ENCODE measurements around the gene HECTD4. TPM values are rescaled to one million over a fixed set of nuclear protein-coding genes. Genes with fewer than 3 reads are reported as not detected.
A peak's percentile ranks its signal among the peaks of the same experiment; 100 is the strongest.

The HECTD4 gene, protein sequence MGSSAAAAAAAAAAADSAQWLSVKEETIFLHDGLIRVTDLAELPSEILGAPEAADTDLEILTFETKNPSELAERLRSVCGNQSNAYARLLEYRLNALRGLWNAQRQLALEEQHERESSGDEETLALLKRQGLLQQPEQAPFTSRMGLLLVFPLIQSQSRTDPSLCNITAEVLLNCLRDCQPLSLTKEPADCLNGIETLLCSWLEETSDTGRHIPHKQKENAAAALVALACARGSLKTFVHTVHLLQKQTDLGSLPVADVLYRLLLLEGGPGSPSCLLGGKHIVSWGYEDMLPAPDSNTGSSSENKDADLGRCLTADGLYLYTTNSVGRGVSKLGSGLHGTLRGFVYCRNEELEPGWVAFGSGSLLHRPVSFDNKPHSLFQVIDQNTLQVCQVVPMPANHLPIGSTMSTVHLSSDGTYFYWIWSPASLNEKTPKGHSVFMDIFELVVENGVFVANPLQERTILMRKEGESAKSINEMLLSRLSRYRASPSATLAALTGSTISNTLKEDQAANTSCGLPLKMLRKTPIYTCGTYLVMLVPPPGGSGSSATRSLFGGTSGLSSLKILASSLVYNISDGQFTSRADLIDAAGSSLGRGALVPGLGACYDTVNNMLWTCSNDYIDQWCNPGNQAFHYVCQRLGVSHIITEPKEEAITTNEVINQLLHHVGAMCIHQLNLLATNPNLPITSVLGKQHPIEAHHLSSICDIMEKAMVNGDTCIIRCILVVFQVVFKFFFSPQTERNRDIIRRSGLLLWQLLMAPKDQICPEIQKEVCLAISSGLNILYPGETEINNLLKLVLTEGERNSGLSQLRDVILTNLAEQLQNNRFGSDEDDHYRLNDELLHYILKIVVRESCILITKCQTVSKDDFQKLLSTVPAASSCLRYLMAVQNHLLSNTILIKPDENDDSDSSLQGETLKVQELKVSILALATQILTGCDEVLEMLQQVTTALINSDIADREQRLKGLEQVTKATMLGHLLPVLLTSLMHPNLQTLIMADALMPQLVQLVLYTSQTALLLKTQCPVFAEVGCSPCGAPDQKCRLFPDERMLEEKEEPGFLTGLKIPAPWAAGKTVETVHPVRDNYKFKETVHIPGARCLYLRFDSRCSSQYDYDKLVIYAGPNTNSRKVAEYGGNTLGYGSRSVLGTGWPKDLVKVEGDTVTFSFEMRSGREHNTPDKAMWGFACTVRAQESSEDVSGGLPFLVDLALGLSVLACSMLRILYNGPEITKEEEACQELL (N-terminal part only)
- total RNA-seq (2022) (54.5 and 60.9 TPM in 2 replicates), Bru-seq, nascent RNA (percentile 73 among the genes with signal in this experiment), BruChase-seq, experiment 1, labeled RNA remaining after a 2-hour chase (percentile 75 among the genes with signal in this experiment), BruChase-seq, experiment 2, labeled RNA remaining after a 6-hour chase (percentile 79 among the genes with signal in this experiment)
- long read RNA-seq, partial matches to known transcripts, result 21 of 27 reads
- long read RNA-seq, other reads (novel, unspliced or antisense), result 6 of 27 reads

DNA sequence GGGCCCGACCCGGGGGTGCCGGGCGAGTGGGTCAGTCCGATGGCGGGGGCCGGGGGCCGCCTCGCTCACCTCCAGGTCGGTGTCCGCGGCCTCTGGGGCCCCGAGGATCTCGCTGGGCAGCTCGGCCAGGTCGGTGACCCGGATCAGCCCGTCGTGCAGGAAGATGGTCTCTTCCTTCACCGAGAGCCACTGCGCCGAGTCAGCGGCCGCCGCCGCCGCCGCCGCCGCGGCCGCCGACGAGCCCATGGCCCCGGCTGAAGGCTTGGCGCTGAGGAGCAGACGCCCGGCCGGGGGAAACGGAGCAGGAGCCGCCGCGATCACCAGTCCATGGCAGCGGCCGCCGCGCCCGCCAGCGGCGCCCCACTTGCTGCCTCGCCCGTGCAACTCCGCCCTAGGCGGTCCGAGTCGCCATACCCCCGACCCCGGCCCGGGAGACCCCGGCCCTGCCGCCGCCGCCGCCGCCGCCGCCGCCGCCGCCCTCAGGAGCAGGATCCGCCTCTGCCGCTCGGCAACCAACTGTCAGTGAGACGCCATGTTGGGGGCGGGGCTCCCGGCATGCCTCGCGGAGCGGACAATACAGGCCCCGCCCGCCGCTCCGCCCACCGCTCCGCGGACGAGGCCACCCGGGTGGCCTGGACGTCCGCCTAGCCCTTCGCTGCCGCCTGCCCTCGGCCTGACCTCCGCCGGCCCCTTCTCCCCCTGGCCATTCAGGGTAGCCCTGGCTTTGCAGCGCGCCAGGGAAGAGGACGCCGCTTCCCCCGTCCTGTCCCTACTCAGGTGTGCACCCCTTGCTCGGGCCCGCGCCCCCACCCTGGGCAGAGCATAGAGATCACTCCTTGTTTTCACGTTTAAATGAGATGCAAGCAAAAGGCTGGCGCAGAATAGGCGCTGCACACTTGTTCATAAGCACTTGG, at the start of gene HECTD4:
HECTD4 (minus strand) TSS at position 549 of the 914 bp plus-strand sequence; CDS start at position 246, 303 bp downstream.
- Mint-ChIP-seq H3K4me1 (ENCODE audit: low read depth, unreplicated experiment) (peaks cover 11% of the 10 kb centered on the region), H3K36me3 (ENCODE audit: insufficient read depth, unreplicated experiment) (peaks cover 5% of the 10 kb centered on the region), H3K9me3 (ENCODE audit: unreplicated experiment) (no peaks in the 10 kb centered on the region), H3K27ac (ENCODE audit: unreplicated experiment) (peak within 1 kb of the TSS; percentile 88), H3K4me3 (ENCODE audit: unreplicated experiment) (peak within 1 kb of the TSS; percentile 86), H3K27me3 (ENCODE audit: insufficient read depth, unreplicated experiment) (no peaks in the 10 kb centered on the region)
- no peaks in the 10 kb centered on the region for H3K36me3 ChIP-seq (ENCODE audit: control insufficient read depth, insufficient read depth, low read length)
- TF ChIP-seq, protein P1, sequence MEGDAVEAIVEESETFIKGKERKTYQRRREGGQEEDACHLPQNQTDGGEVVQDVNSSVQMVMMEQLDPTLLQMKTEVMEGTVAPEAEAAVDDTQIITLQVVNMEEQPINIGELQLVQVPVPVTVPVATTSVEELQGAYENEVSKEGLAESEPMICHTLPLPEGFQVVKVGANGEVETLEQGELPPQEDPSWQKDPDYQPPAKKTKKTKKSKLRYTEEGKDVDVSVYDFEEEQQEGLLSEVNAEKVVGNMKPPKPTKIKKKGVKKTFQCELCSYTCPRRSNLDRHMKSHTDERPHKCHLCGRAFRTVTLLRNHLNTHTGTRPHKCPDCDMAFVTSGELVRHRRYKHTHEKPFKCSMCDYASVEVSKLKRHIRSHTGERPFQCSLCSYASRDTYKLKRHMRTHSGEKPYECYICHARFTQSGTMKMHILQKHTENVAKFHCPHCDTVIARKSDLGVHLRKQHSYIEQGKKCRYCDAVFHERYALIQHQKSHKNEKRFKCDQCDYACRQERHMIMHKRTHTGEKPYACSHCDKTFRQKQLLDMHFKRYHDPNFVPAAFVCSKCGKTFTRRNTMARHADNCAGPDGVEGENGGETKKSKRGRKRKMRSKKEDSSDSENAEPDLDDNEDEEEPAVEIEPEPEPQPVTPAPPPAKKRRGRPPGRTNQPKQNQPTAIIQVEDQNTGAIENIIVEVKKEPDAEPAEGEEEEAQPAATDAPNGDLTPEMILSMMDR (IDR thresholded peaks at IDR 0.05; ENCODE audit: insufficient read depth in 1 of 2, low read depth in 1 of 2, low read length in 1 of 2, severe bottlenecking in 1 of 2, unreplicated experiment in 1 of 2), result no peak
- H3K9me3 ChIP-seq, result no peaks in the 10 kb centered on the region
- peaks cover 8% of the 10 kb centered on the region; the same call in 1 of the 2 replicates for H3K4me1 ChIP-seq
- intact Hi-C loops (cut with micrococcal nuclease; ENCODE audit: unreplicated experiment), result loop anchor here (10.0 kb wide), 2 partner anchors 87 to 257 kb away; partner anchors contain the start of gene TRAFD1
- peak; percentile 90 to 97 for DNase-seq
- ChIA-PET CTCF (no interaction called here), POLR2A (no interaction called here)
- no TSS peak for BruUV-seq (replicated peaks)
- peak within 1 kb of the TSS; percentile 86 for H3K4me3 ChIP-seq (ENCODE audit: low read depth, low read length)
- H3K27me3 ChIP-seq (replicated peaks; ENCODE audit: control insufficient read depth, insufficient read depth, low read length), result no peaks in the 10 kb centered on the region

DNA sequence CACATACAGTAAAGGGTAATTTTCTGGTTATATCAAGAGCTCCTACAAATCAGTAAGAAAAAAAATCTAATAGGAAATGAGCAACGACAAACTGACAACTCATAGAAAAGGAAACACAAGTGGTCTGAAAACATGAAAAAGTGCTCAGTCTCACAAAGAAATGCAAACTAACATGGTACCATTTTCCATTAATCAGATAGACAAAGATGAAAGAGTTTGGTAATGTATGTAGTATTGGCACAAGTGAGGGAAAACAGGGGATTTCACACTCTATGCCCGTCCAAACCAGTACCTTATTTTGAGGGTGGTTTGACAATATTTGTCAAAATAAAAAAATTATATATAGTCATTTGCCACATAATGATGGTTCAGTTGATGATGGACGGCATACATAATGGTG, 49.7 kb upstream of the HECTD4 start:
- Mint-ChIP-seq H3K36me3 (ENCODE audit: insufficient read depth, unreplicated experiment) (peaks cover 25% of the 10 kb centered on the region), H3K27ac (ENCODE audit: unreplicated experiment) (no peak overlapping the region), H3K27me3 (ENCODE audit: insufficient read depth, unreplicated experiment) (no peaks in the 10 kb centered on the region), H3K9me3 (ENCODE audit: unreplicated experiment) (no peaks in the 10 kb centered on the region), H3K4me1 (ENCODE audit: low read depth, unreplicated experiment) (no peaks in the 10 kb centered on the region), H3K4me3 (ENCODE audit: unreplicated experiment) (no peak overlapping the region)
- no peaks in the 10 kb centered on the region; the same call in 1 of the 2 replicates for H3K36me3 ChIP-seq (ENCODE audit: control insufficient read depth, insufficient read depth, low read length)
- BruUV-seq (replicated peaks), result no TSS peak
- H3K27me3 ChIP-seq (replicated peaks; ENCODE audit: control insufficient read depth, insufficient read depth, low read length), result no peaks in the 10 kb centered on the region
- H3K4me3 ChIP-seq (ENCODE audit: low read depth, low read length), result no peak overlapping the region
- intact Hi-C loops (cut with micrococcal nuclease; ENCODE audit: unreplicated experiment), result no loop called here
- TF ChIP-seq, protein P1 (IDR thresholded peaks at IDR 0.05; ENCODE audit: insufficient read depth in 1 of 2, low read depth in 1 of 2, low read length in 1 of 2, severe bottlenecking in 1 of 2, unreplicated experiment in 1 of 2), result no peak
- ChIA-PET POLR2A (no interaction called here), CTCF (no interaction called here)
- H3K4me1 ChIP-seq, result no peaks in the 10 kb centered on the region
- no peaks in the 10 kb centered on the region; the same call in 1 of the 2 replicates for H3K9me3 ChIP-seq
- no peak for DNase-seq

Measured in Caco-2 (cell line).